Measurements from ENCODE around the gene ABCA12. TPM values are rescaled to one million over a fixed set of nuclear protein-coding genes. Genes with fewer than 3 reads are reported as not detected.

ABCA12 gene
- total RNA-seq, 1 experiment from 2014 or later, result 1.3 TPM

- TF ChIP-seq ATF3 (IDR thresholded peaks at IDR 0.05) (no peak), ZFX (IDR thresholded peaks at IDR 0.05) (no peak), ELF1 (IDR thresholded peaks at IDR 0.05; ENCODE audit: borderline replicate concordance, low read depth) (no peak), SP1 (IDR thresholded peaks at IDR 0.05; ENCODE audit: low read depth) (peak; percentile 56), CEBPB (IDR thresholded peaks at IDR 0.05; ENCODE audit: low read depth) (peak; percentile 77), EZH2 (IDR thresholded peaks at IDR 0.05) (no peak), SIN3A (IDR thresholded peaks at IDR 0.05; ENCODE audit: low read depth) (no peak), CTCF (IDR thresholded peaks at IDR 0.05 in 2 of 3, conservative IDR thresholded peaks at IDR 0.05 in 1 of 3; ENCODE audit: borderline replicate concordance in 1 of 3, insufficient read depth in 1 of 3, low read depth in 2 of 3, low read length in 2 of 3) (no peak), YY1 (IDR thresholded peaks at IDR 0.05; ENCODE audit: extremely low read depth, insufficient replicate concordance, low read depth, low read length) (no peak)
These were observed 585 bp downstream of the ABCA12 start (continued) for GRCh38 chr2:215137741-215138340.

DNA sequence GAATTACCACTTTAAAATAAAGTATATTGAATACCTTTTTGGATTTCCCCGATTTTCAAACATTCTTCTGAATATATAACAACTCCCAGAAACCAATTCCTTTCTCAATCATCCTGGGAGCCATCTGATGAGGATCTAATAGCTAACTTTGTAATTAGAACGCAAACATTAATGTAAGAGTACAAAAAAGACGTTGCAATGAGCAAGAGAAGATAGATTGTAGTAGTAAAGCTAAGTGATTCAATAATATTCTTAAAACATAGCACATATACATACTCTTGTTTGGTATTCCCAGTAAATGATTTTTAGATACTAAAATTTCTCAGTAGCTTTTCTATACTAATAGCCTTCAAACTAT is 1.1 kb downstream of the ABCA12 start:
- Histone ChIP-seq H3K4me3 (replicated peaks in 1 of 2; ENCODE audit: low read depth in 1 of 2, low read length in 2 of 2) (peak overlapping the region in 1 of 2 experiments; percentile 17; a peak in 1 of 4 replicates), H3K9ac (ENCODE audit: low read length) (0 out of 2 replicates have a peak overlapping the region, but pooled peaks have one; percentile 10), H4K20me1 (ENCODE audit: insufficient read depth) (no peaks in the 10 kb centered on the region), H3K27me3 (ENCODE audit: insufficient read depth, low read length) (no peaks in the 10 kb centered on the region), H3K27ac (ENCODE audit: low read depth, low read length) (no peak overlapping the region; the same call in 1 of the 2 replicates), H3K9me2 (ENCODE audit: insufficient read depth) (no peaks in the 10 kb centered on the region), H3K9me3 (ENCODE audit: control insufficient read depth in 1 of 2, insufficient read depth in 1 of 2, low read depth in 1 of 2, low read length in 2 of 2) (no peaks in the 10 kb centered on the region), H3K4me1 (ENCODE audit: control insufficient read depth in 1 of 2, insufficient read depth in 2 of 2, low read length in 2 of 2) (peaks cover 23 to 29% of the 10 kb centered on the region in 2 experiments), H3K4me2 (ENCODE audit: low read length) (peak overlapping the region; percentile 58), H2AFZ (ENCODE audit: low read depth, low read length, poor library complexity, severe bottlenecking) (peak overlapping the region; percentile 87), H3K79me2 (ENCODE audit: insufficient read depth, low read length) (no peaks in the 10 kb centered on the region), H3K36me3 (ENCODE audit: control insufficient read depth in 1 of 2, insufficient read depth in 2 of 2, low read length in 2 of 2) (no peaks in the 10 kb centered on the region)
- CTCF ChIA-PET, result no interaction called here
- RAD21 ChIA-PET (ENCODE audit: low non-redundant PET in 1 of 2, low total read pairs in 2 of 2, uncharacterized antibody in 2 of 2, unreplicated experiment in 2 of 2), result no interaction called here
- intact Hi-C loops (cut with micrococcal nuclease), result no loop called here
- BruUV-seq (replicated peaks), result no TSS peak
- no peak for ATAC-seq
- no peak for TF ChIP-seq POLR2A (IDR thresholded peaks at IDR 0.05; ENCODE audit: borderline replicate concordance, extremely low read depth, insufficient read depth, insufficient read length)
- no peak for TF ChIP-seq EZH2 (IDR thresholded peaks at IDR 0.05)
- no peak for TF ChIP-seq CTCF (IDR thresholded peaks at IDR 0.05 in 2 of 3, conservative IDR thresholded peaks at IDR 0.05 in 1 of 3; ENCODE audit: borderline replicate concordance in 1 of 3, insufficient read depth in 1 of 3, low read depth in 2 of 3, low read length in 2 of 3)
- no peak for TF ChIP-seq MAX (IDR thresholded peaks at IDR 0.05)
- no peak for TF ChIP-seq TCF7L2 (IDR thresholded peaks at IDR 0.05; ENCODE audit: borderline replicate concordance, extremely low read depth, insufficient read depth, insufficient read length)
- POLR2A ChIA-PET, result no interaction called here
- no peak for DNase-seq (ENCODE audit: low read depth, low spot score)

All from HCT116 (cell line).